H1 (cell line): ENCODE measurements around the gene RNF2. TPM values are rescaled to one million over a fixed set of nuclear protein-coding genes. Genes with fewer than 3 reads are reported as not detected.

Source experiments
- CTCF ChIA-PET: fragments of 300-600 bp; sonication (Branson Sonifier 250); formaldehyde crosslinking; loops from one replicate; lab custom pipeline; 2021; ENCODE audit not compliant: partially characterized antibody; lab: Charles Lee
- POLR2A ChIA-PET: fragments of 300-600 bp; sonication (Branson Sonifier 250); formaldehyde crosslinking; loops from one replicate; lab custom pipeline; 2021; ENCODE audit warnings: inconsistent platforms; ENCODE audit not compliant: partially characterized antibody; lab: Charles Lee
- DNase-seq, 2 experiments: peaks; one replicate each; pipeline versions ENCODE4 v3.0.0 to v3.0.0-alpha.2; 2010 to 2022; ENCODE audit warnings: low spot score in 2 of 2, low read depth in 1 of 2, mixed read lengths in 1 of 2
- FAIRE-seq: peaks from 2 replicates; lab custom pipeline; 2011; peaks lifted over from hg19 to GRCh38; lab: Jason Lieb, UNC
- H2AFZ ChIP-seq: 2 replicates; pipeline ENCODE4 v1.8.1; 2012; ENCODE audit warnings: low read length, inconsistent platforms
- H2AK5ac ChIP-seq: 2 replicates; pipeline ENCODE4 v1.6.1; 2013; ENCODE audit warnings: low read depth, low read length
- H2BK120ac ChIP-seq: replicated peaks from 2 replicates; pipeline ENCODE3; 2013; ENCODE audit warnings: low read depth, low read length, inconsistent platforms
- H2BK12ac ChIP-seq: 2 replicates; pipeline ENCODE4 v1.6.1; 2013; ENCODE audit warnings: low read depth, low read length
- H2BK15ac ChIP-seq: 2 replicates; pipeline ENCODE4 v1.6.1; 2013; ENCODE audit warnings: low read length
- H2BK20ac ChIP-seq: 2 replicates; pipeline ENCODE4 v1.6.1; 2013; ENCODE audit warnings: low read length
- H2BK5ac ChIP-seq: 2 replicates; pipeline ENCODE4 v1.6.1; 2013; ENCODE audit warnings: low read depth, low read length
- H3K14ac ChIP-seq: 2 replicates; pipeline ENCODE4 v1.6.1; 2013; ENCODE audit warnings: inconsistent platforms; ENCODE audit not compliant: insufficient read length
- H3K18ac ChIP-seq: 2 replicates; pipeline ENCODE4 v1.6.1; 2013; ENCODE audit warnings: low read length; ENCODE audit errors: extremely low read depth
- H3K23ac ChIP-seq: 2 replicates; pipeline ENCODE4 v1.6.1; 2013; ENCODE audit warnings: inconsistent platforms; ENCODE audit not compliant: insufficient read length
- H3K23me2 ChIP-seq: 2 replicates; pipeline ENCODE4 v1.6.1; 2013; ENCODE audit warnings: low read depth, low read length
- H3K27ac ChIP-seq: 2 replicates; pipeline ENCODE4 v1.6.1; 2011; ENCODE audit warnings: low read depth, low read length, inconsistent platforms
- H3K27me3 ChIP-seq, 4 experiments: replicated peaks in 1 of 4; 1 replicate in 1 of 4; 2 replicates in 3 of 4; pipeline versions ENCODE4 v1.6.1 to v1.8.1; 2011 to 2013; ENCODE audit warnings: low read length in 3 of 4, mild to moderate bottlenecking in 3 of 4, inconsistent platforms in 2 of 4, mixed read lengths in 2 of 4, moderate library complexity in 1 of 4; ENCODE audit not compliant: control insufficient read depth in 3 of 4, insufficient read depth in 3 of 4; ENCODE audit errors: extremely low read depth in 1 of 4
- H3K36me3 ChIP-seq, 4 experiments: 2 replicates each; pipeline versions ENCODE4 v1.6.1 to v1.8.1; 2011 to 2013; ENCODE audit warnings: mild to moderate bottlenecking in 4 of 4, low read length in 3 of 4, moderate library complexity in 2 of 4, control low read depth in 1 of 4, inconsistent platforms in 1 of 4; ENCODE audit not compliant: insufficient read depth in 4 of 4, control insufficient read depth in 2 of 4
- H3K4ac ChIP-seq: replicated peaks from 2 replicates; pipeline ENCODE3; 2013; ENCODE audit warnings: low read length, low read depth, mixed read lengths, inconsistent platforms; ENCODE audit not compliant: insufficient read length
- H3K4me1 ChIP-seq, 4 experiments: replicated peaks in 1 of 4; 1 replicate in 1 of 4; 2 replicates in 3 of 4; pipeline versions ENCODE4 v1.6.1 to v1.8.1; 2011 to 2013; ENCODE audit warnings: low read length in 3 of 4, inconsistent platforms in 2 of 4, mixed read lengths in 1 of 4; ENCODE audit not compliant: insufficient read depth in 4 of 4, control insufficient read depth in 3 of 4
- H3K4me2 ChIP-seq, 2 experiments: 2 replicates each; pipeline versions ENCODE4 v1.6.1 to v1.8.1; 2011 to 2013; ENCODE audit warnings: low read depth in 2 of 2, low read length in 2 of 2, control low read depth in 1 of 2, inconsistent platforms in 1 of 2, mild to moderate bottlenecking in 1 of 2; ENCODE audit not compliant: insufficient read depth in 1 of 2
- H3K4me3 ChIP-seq, 4 experiments: fragments of 200-600, 300-600 bp in 1 of 4; sonication (generic), shearing (Covaris generic), sonication (Bioruptor Twin) in 1 of 4; 2 replicates each; pipeline versions ENCODE4 v1.5.1 to v1.8.1; 2011 to 2016; ENCODE audit warnings: low read length in 4 of 4, low read depth in 3 of 4, control low read depth in 2 of 4, inconsistent platforms in 2 of 4, mild to moderate bottlenecking in 2 of 4, mixed read lengths in 1 of 4, moderate library complexity in 1 of 4; ENCODE audit not compliant: insufficient read depth in 2 of 4; ENCODE audit errors: extremely low read depth in 1 of 4
- H3K56ac ChIP-seq: replicated peaks from 2 replicates; pipeline ENCODE3; 2013; ENCODE audit warnings: low read depth, mild to moderate bottlenecking, mixed read lengths, low read length, inconsistent platforms; ENCODE audit not compliant: insufficient read length
- H3K79me1 ChIP-seq: 2 replicates; pipeline ENCODE4 v1.6.1; 2013; ENCODE audit warnings: low read depth, low read length, control low read depth
- H3K79me2 ChIP-seq, 2 experiments: 2 replicates each; pipeline versions ENCODE4 v1.6.1 to v1.8.1; 2012 to 2013; ENCODE audit warnings: low read length in 2 of 2, mild to moderate bottlenecking in 2 of 2, inconsistent platforms in 1 of 2; ENCODE audit not compliant: insufficient read depth in 2 of 2, control insufficient read depth in 1 of 2
- H3K9ac ChIP-seq, 4 experiments: replicated peaks in 1 of 4; 1 replicate in 1 of 4; 2 replicates in 3 of 4; pipeline versions ENCODE4 v1.6.1 to v1.8.1; 2011 to 2013; ENCODE audit warnings: low read depth in 3 of 4, low read length in 3 of 4, control low read depth in 2 of 4, mild to moderate bottlenecking in 2 of 4, moderate library complexity in 2 of 4, inconsistent platforms in 1 of 4; ENCODE audit errors: extremely low read depth in 1 of 4
- H3K9me3 ChIP-seq, 2 experiments: 2 replicates each; pipeline versions ENCODE4 v1.6.1 to v1.8.1; 2012 to 2013; ENCODE audit warnings: mild to moderate bottlenecking in 2 of 2, moderate library complexity in 2 of 2, control low read depth in 1 of 2, inconsistent platforms in 1 of 2, low read depth in 1 of 2, low read length in 1 of 2, mixed read lengths in 1 of 2; ENCODE audit not compliant: insufficient read depth in 2 of 2
- H4K20me1 ChIP-seq, 2 experiments: replicated peaks in 1 of 2; 2 replicates each; pipeline versions ENCODE3 to v1.8.1; 2011 to 2013; ENCODE audit warnings: inconsistent platforms in 2 of 2, low read length in 2 of 2, mild to moderate bottlenecking in 1 of 2; ENCODE audit not compliant: insufficient read depth in 2 of 2, control insufficient read depth in 1 of 2
- H4K5ac ChIP-seq: 2 replicates; pipeline ENCODE4 v1.6.1; 2013; ENCODE audit warnings: low read length, low read depth, mixed read lengths, inconsistent platforms; ENCODE audit not compliant: insufficient read length
- H4K8ac ChIP-seq: 2 replicates; pipeline ENCODE4 v1.8.0; 2013; ENCODE audit warnings: mild to moderate bottlenecking, moderate library complexity, low read length, inconsistent platforms; ENCODE audit not compliant: insufficient read depth; ENCODE audit errors: extremely low read depth
- H4K91ac ChIP-seq: replicated peaks from 2 replicates; pipeline ENCODE3; 2013; ENCODE audit warnings: low read length, mixed read lengths, inconsistent platforms; ENCODE audit not compliant: insufficient read length
- BCL11A ChIP-seq, 2 experiments: IDR thresholded peaks; one replicate each; pipeline ENCODE4 v1.6.1; 2011; ENCODE audit warnings: low read depth in 2 of 2, low read length in 2 of 2, mild to moderate bottlenecking in 2 of 2
- CHD2 ChIP-seq: IDR thresholded peaks from 2 replicates; pipeline ENCODE4 v1.6.1; 2012; ENCODE audit warnings: low read length, improper control_type of control experiment
- CTBP2 ChIP-seq: IDR thresholded peaks from 2 replicates; pipeline ENCODE4 v1.7.0; 2011; ENCODE audit warnings: borderline replicate concordance, mild to moderate bottlenecking, moderate library complexity, mixed read lengths, low read length; ENCODE audit not compliant: insufficient read depth, insufficient read length
- JUND ChIP-seq: IDR thresholded peaks from 2 replicates; pipeline ENCODE4 v1.6.1; 2011; ENCODE audit warnings: mild to moderate bottlenecking, improper control_type of control experiment, low read length
- MAX ChIP-seq: IDR thresholded peaks from 2 replicates; pipeline ENCODE4 v1.6.1; 2012; ENCODE audit warnings: inconsistent platforms
- NANOG ChIP-seq: IDR thresholded peaks from 2 replicates; pipeline ENCODE4 v1.6.1; 2011; ENCODE audit warnings: low read length, low read depth, mild to moderate bottlenecking, inconsistent platforms; ENCODE audit not compliant: insufficient read depth, poor library complexity, severe bottlenecking
- RFX5 ChIP-seq: IDR thresholded peaks from 2 replicates; pipeline ENCODE4 v1.6.1; 2011; ENCODE audit warnings: low read depth, low read length, improper control_type of control experiment, borderline replicate concordance
- RNF2 ChIP-seq: fragments of 200-900, 300-1000 bp; sonication (generic); IDR thresholded peaks from 2 replicates; pipeline ENCODE4 v1.7.1; 2016; ENCODE audit warnings: borderline replicate concordance, low read depth, mild to moderate bottlenecking, antibody characterized with exemption, low read length; ENCODE audit not compliant: poor library complexity, severe bottlenecking; ENCODE audit errors: missing control alignments
- SUZ12 ChIP-seq: fragments of 200-600 bp; sonication (generic); IDR thresholded peaks from 2 replicates; pipeline ENCODE4 v1.6.1; 2012; ENCODE audit warnings: mild to moderate bottlenecking, inconsistent platforms, low read length, moderate library complexity, mixed read lengths
- TAF7 ChIP-seq: optimal IDR thresholded peaks from 2 replicates; pipeline ENCODE3; 2011; ENCODE audit warnings: low read depth, mild to moderate bottlenecking, inconsistent platforms, low read length, moderate library complexity, borderline replicate concordance
- TEAD4 ChIP-seq: IDR thresholded peaks from 2 replicates; pipeline ENCODE4 v1.6.1; 2012; ENCODE audit warnings: low read depth, low read length, inconsistent platforms, mixed read lengths
- WGBS, 2 experiments: shearing (Covaris generic) in 1 of 2; methylation state at CpG; one replicate each; pipeline versions ENCODE4 v1.1.6 to v1.1.7; 2013 to 2015; ENCODE audit warnings: low lambda C conversion rate in 2 of 2, mixed read lengths in 2 of 2, inconsistent platforms in 1 of 2, low coverage in 1 of 2, missing lambda C conversion rate in 1 of 2; ENCODE audit not compliant: insufficient replicate concordance in 2 of 2, insufficient coverage in 1 of 2, insufficient read length in 1 of 2; ENCODE audit errors: extremely low coverage in 1 of 2, missing lambda C conversion rate in 1 of 2; 5-methylcytosine and 5-hydroxymethylcytosine counted together
- polyA plus RNA-seq, 7 experiments: library from polyadenylated mRNA; depleted of rRNA in 3 of 7; stranded (reverse) in 5 of 7; unstranded in 2 of 7; fragments of >200 nt in 5 of 7; fragments of 200-250 nt in 2 of 7; gene quantifications; 1 replicate in 5 of 7; 2 replicates in 1 of 7; 4 replicates in 1 of 7; pipeline versions ENCODE4 v1.2.1 to v1.2.3, GENCODE V29; 2011 to 2013; ENCODE audit warnings: missing spikeins in 2 of 7, mixed read lengths in 2 of 7
- total RNA-seq: library from RNA; stranded (reverse); fragmentation: NEBNext Ultra II Directional; extraction: Animal tissue kit (Norgen Biotek cat#: 25700); gene quantifications from 2 replicates; pipeline ENCODE4 v1.2.1, GENCODE V29; 2021

Gene RNF2
- total and polyA plus RNA-seq, 2 of the 8 experiments (the other 6 are each of a cell fraction or from before 2014, with no cell fraction given), result 28.9 to 58.9 TPM

- no peaks in the 10 kb centered on the region for H3K9me3 ChIP-seq
- H4K5ac ChIP-seq, result peak overlapping the region; percentile 28
- FAIRE-seq, result no peak
- H2BK20ac ChIP-seq, result no peak overlapping the region
- peaks cover 3% of the 10 kb centered on the region; the same call in 1 of the 2 replicates for H3K79me1 ChIP-seq
- H3K18ac ChIP-seq, result peak overlapping the region; percentile 72; the same call in 1 of the 2 replicates
- H2AFZ ChIP-seq, result no peak overlapping the region
- H3K36me3 ChIP-seq, result peaks cover 0 to 4% (median 1%) of the 10 kb centered on the region in 4 experiments; a peak in 1 of 8 replicates
- H2BK120ac ChIP-seq, result no peak overlapping the region
- no peak overlapping the region for H3K56ac ChIP-seq
- no peak overlapping the region for H3K9ac ChIP-seq
- H3K4me3 ChIP-seq, result no peak overlapping the region
- no peak overlapping the region for H2BK15ac ChIP-seq
- peak overlapping the region; percentile 57 for H3K4ac ChIP-seq
- CTCF ChIA-PET, result no interaction called here
- no peak overlapping the region for H4K91ac ChIP-seq
- H2BK5ac ChIP-seq, result peak overlapping the region; percentile 47; the same call in 1 of the 2 replicates
- H3K23me2 ChIP-seq, result no peaks in the 10 kb centered on the region
- H3K27me3 ChIP-seq, result no peaks in the 10 kb centered on the region
- H3K4me1 ChIP-seq, result peaks cover 0 to 24% (median 6%) of the 10 kb centered on the region in 4 experiments; a peak in 6 of 7 replicates
- no peak overlapping the region; the same call in 1 of the 2 replicates for H2BK12ac ChIP-seq
- peaks cover 7 to 97% of the 10 kb centered on the region in 2 experiments; a peak in 3 of 4 replicates for H3K79me2 ChIP-seq
- POLR2A ChIA-PET, result interaction anchor here (1.0 to 1.3 kb wide), 3 partner anchors 10 to 32 kb away, joined by 3 read pairs; no protein-coding TSS in a partner anchor
- no peak for TF ChIP-seq BCL11A (IDR thresholded peaks at IDR 0.05; ENCODE audit: low read depth in 2 of 2, low read length in 2 of 2)
- TF ChIP-seq TAF7, result no peak
- TF ChIP-seq CHD2, result no peak
- TF ChIP-seq TEAD4, result no peak
- no peak for TF ChIP-seq JUND
- no peak for TF ChIP-seq SUZ12
- TF ChIP-seq NANOG, result no peak
- TF ChIP-seq MAX, result no peak
- no peak for TF ChIP-seq RNF2
- no peak for TF ChIP-seq CTBP2
- no peak for TF ChIP-seq RFX5
- TF ChIP-seq, all 59 proteins: peak for 0
- Histone ChIP-seq H2AK5ac (no peak overlapping the region), H3K23ac (no peak overlapping the region), H3K27ac (no peak overlapping the region), H4K8ac (no peak overlapping the region), H3K4me2 (peak overlapping the region; percentile 29 to 49; a peak in 3 of 4 replicates), H3K14ac (no peak overlapping the region), H4K20me1 (peaks cover 1 to 2% of the 10 kb centered on the region in 2 experiments)
- no peak for DNase-seq
- WGBS, 2 experiments, result 86% methylated on average over 3 of the region's 3 CpGs; no CpG with 5 or more reads in 1 of the 2 experiments
Measured at GRCh38 chr1:185075476-185075875, 30.1 kb downstream of the RNF2 start.
